SJSA1 (cell line): ENCODE data around the gene LY9. TPM values are rescaled to one million over a fixed set of nuclear protein-coding genes. Genes with fewer than 3 reads are reported as not detected.

Experiments
- DNase-seq, 2 experiments: peaks; one replicate each; pipeline ENCODE4 v3.0.0-alpha.2; 2015 to 2020; ENCODE audit warnings: low spot score in 2 of 2, low read depth in 1 of 2
- H3K27ac ChIP-seq: fragments of 250-450 bp; sonication (Bioruptor Pico); 2 replicates; pipeline ENCODE4 v1.5.1; 2020; ENCODE audit warnings: mild to moderate bottlenecking, moderate library complexity
- H3K27me3 ChIP-seq: fragments of 250-450 bp; sonication (Bioruptor Pico); replicated peaks from 2 replicates; pipeline ENCODE4 v1.5.1; 2020; ENCODE audit warnings: mild to moderate bottlenecking, moderate library complexity
- H3K36me3 ChIP-seq: fragments of 250-450 bp; sonication (Bioruptor Pico); 2 replicates; pipeline ENCODE4 v1.5.1; 2020; ENCODE audit warnings: mild to moderate bottlenecking
- H3K4me1 ChIP-seq: fragments of 250-450 bp; sonication (Bioruptor Pico); replicated peaks from 2 replicates; pipeline ENCODE4 v1.6.1; 2021; ENCODE audit warnings: mild to moderate bottlenecking
- H3K4me3 ChIP-seq: fragments of 250-450 bp; sonication (Bioruptor Pico); 2 replicates; pipeline ENCODE4 v1.5.1; 2020; ENCODE audit warnings: mild to moderate bottlenecking
- H3K9me3 ChIP-seq: fragments of 250-450 bp; sonication (Bioruptor Pico); replicated peaks from 2 replicates; pipeline ENCODE4 v1.5.1; 2020; ENCODE audit warnings: mild to moderate bottlenecking
- total RNA-seq: library from RNA; depleted of rRNA; stranded (reverse); fragments of >200 nt; shearing (Covaris generic); gene quantifications from 2 replicates; pipeline ENCODE4 v1.2.3, GENCODE V29; 2014

LY9 gene
- total RNA-seq, 1 experiment from 2014 or later: not detected

GRCh38 chr1:160823296-160823695 lies 27.3 kb downstream of the LY9 start:
- Histone ChIP-seq H3K4me3 (no peak overlapping the region), H3K36me3 (no peaks in the 10 kb centered on the region), H3K4me1 (peaks cover 6% of the 10 kb centered on the region), H3K27ac (no peak overlapping the region), H3K27me3 (no peaks in the 10 kb centered on the region), H3K9me3 (no peaks in the 10 kb centered on the region)
- no peak for DNase-seq

GRCh38 chr1:160826546-160826945 lies 30.6 kb downstream of the LY9 start:
- no peak overlapping the region for H3K27ac ChIP-seq
- no peaks in the 10 kb centered on the region for H3K27me3 ChIP-seq
- H3K4me1 ChIP-seq: peaks cover 6% of the 10 kb centered on the region
- no peak for DNase-seq
- H3K4me3 ChIP-seq: no peak overlapping the region
- H3K36me3 ChIP-seq: no peaks in the 10 kb centered on the region
- H3K9me3 ChIP-seq: no peaks in the 10 kb centered on the region

GRCh38 chr1:160827418-160827817 lies 31.4 kb downstream of the LY9 start:
- no peaks in the 10 kb centered on the region for H3K9me3 ChIP-seq
- H3K4me3 ChIP-seq: no peak overlapping the region
- H3K27ac ChIP-seq: no peak overlapping the region
- H3K27me3 ChIP-seq: no peaks in the 10 kb centered on the region
- DNase-seq: no peak
- H3K36me3 ChIP-seq: no peaks in the 10 kb centered on the region
- H3K4me1 ChIP-seq: peaks cover 6% of the 10 kb centered on the region

GRCh38 chr1:160829766-160830165 lies 33.8 kb downstream of the LY9 start:
- Histone ChIP-seq H3K4me1 (peaks cover 6% of the 10 kb centered on the region), H3K27me3 (no peaks in the 10 kb centered on the region), H3K27ac (no peak overlapping the region), H3K9me3 (no peaks in the 10 kb centered on the region), H3K4me3 (no peak overlapping the region), H3K36me3 (no peaks in the 10 kb centered on the region)
- DNase-seq: no peak

GRCh38 chr1:160830321-160831153 lies 34.6 kb downstream of the LY9 start:
- Histone ChIP-seq H3K4me3 (no peak overlapping the region), H3K9me3 (no peaks in the 10 kb centered on the region), H3K27me3 (no peaks in the 10 kb centered on the region), H3K27ac (no peak overlapping the region), H3K4me1 (peaks cover 6% of the 10 kb centered on the region), H3K36me3 (no peaks in the 10 kb centered on the region)
- DNase-seq: peak; percentile 10 to 59

GRCh38 chr1:160834945-160835565 lies 39.1 kb downstream of the LY9 start:
- peak in 1 of 2 experiments; percentile 10 for DNase-seq
- Histone ChIP-seq H3K27ac (no peak overlapping the region), H3K36me3 (no peaks in the 10 kb centered on the region), H3K4me3 (no peak overlapping the region), H3K9me3 (no peaks in the 10 kb centered on the region), H3K27me3 (0 out of 2 replicates have a peak, but pooled peaks cover 4% of the 10 kb centered on the region), H3K4me1 (no peaks in the 10 kb centered on the region)

GRCh38 chr1:160835751-160836150 lies 39.8 kb downstream of the LY9 start:
- 0 out of 2 replicates have a peak, but pooled peaks cover 4% of the 10 kb centered on the region for H3K27me3 ChIP-seq
- no peak overlapping the region for H3K4me3 ChIP-seq
- H3K36me3 ChIP-seq: no peaks in the 10 kb centered on the region
- DNase-seq: no peak
- H3K4me1 ChIP-seq: no peaks in the 10 kb centered on the region
- H3K9me3 ChIP-seq: no peaks in the 10 kb centered on the region
- no peak overlapping the region for H3K27ac ChIP-seq

- Histone ChIP-seq H3K27ac (no peak overlapping the region), H3K4me3 (no peak overlapping the region), H3K4me1 (no peaks in the 10 kb centered on the region), H3K36me3 (no peaks in the 10 kb centered on the region), H3K27me3 (0 out of 2 replicates have a peak, but pooled peaks cover 4% of the 10 kb centered on the region), H3K9me3 (no peaks in the 10 kb centered on the region)
- no peak for DNase-seq
Observed at GRCh38 chr1:160836561-160836960, 40.6 kb downstream of the LY9 start.

- H3K36me3 ChIP-seq: no peaks in the 10 kb centered on the region
- DNase-seq: no peak
- 0 out of 2 replicates have a peak, but pooled peaks cover 4% of the 10 kb centered on the region for H3K27me3 ChIP-seq
- H3K9me3 ChIP-seq: no peaks in the 10 kb centered on the region
- H3K4me3 ChIP-seq: no peak overlapping the region
- no peak overlapping the region for H3K27ac ChIP-seq
- no peaks in the 10 kb centered on the region for H3K4me1 ChIP-seq
Observed at GRCh38 chr1:160836981-160837557, 41.1 kb downstream of the LY9 start.

GRCh38 chr1:160837558-160838205 lies 41.7 kb downstream of the LY9 start:
- Histone ChIP-seq H3K4me3 (no peak overlapping the region), H3K9me3 (no peaks in the 10 kb centered on the region), H3K27me3 (0 out of 2 replicates have a peak, but pooled peaks cover 4% of the 10 kb centered on the region), H3K36me3 (no peaks in the 10 kb centered on the region), H3K27ac (no peak overlapping the region), H3K4me1 (no peaks in the 10 kb centered on the region)
- no peak for DNase-seq

GRCh38 chr1:160838888-160839287 lies 42.9 kb downstream of the LY9 start:
- Histone ChIP-seq H3K4me1 (no peaks in the 10 kb centered on the region), H3K9me3 (no peaks in the 10 kb centered on the region), H3K4me3 (no peak overlapping the region), H3K27me3 (0 out of 2 replicates have a peak, but pooled peaks cover 4% of the 10 kb centered on the region), H3K36me3 (no peaks in the 10 kb centered on the region), H3K27ac (no peak overlapping the region)
- DNase-seq: no peak

GRCh38 chr1:160839746-160840145 lies 43.8 kb downstream of the LY9 start:
- Histone ChIP-seq H3K27me3 (0 out of 2 replicates have a peak, but pooled peaks cover 4% of the 10 kb centered on the region), H3K4me1 (no peaks in the 10 kb centered on the region), H3K27ac (no peak overlapping the region), H3K9me3 (no peaks in the 10 kb centered on the region), H3K4me3 (no peak overlapping the region), H3K36me3 (no peaks in the 10 kb centered on the region)
- DNase-seq: no peak

- Histone ChIP-seq H3K9me3 (no peaks in the 10 kb centered on the region), H3K4me3 (no peak overlapping the region), H3K36me3 (no peaks in the 10 kb centered on the region), H3K4me1 (no peaks in the 10 kb centered on the region), H3K27ac (no peak overlapping the region), H3K27me3 (0 out of 2 replicates have a peak, but pooled peaks cover 4% of the 10 kb centered on the region)
- DNase-seq: no peak
Observed at GRCh38 chr1:160841079-160841478, 45.1 kb downstream of the LY9 start.
